HEK293 (cell line): ENCODE measurements around the gene FERMT3.

Experiments used
- BCL11A ChIP-seq: fragments of 450-650 bp; formaldehyde crosslinking; IDR thresholded peaks from 2 replicates; pipeline ENCODE4 v1.5.1; 2016; ENCODE audit warnings: low read depth, missing biosample characterization, missing genetic modification characterization
- BCL6B ChIP-seq: fragments of 450-650 bp; formaldehyde crosslinking; IDR thresholded peaks from 2 replicates; pipeline ENCODE4 v1.5.1; 2017; ENCODE audit warnings: missing biosample characterization, missing genetic modification characterization
- KLF1 ChIP-seq: fragments of 450-650 bp; formaldehyde crosslinking; IDR thresholded peaks from 2 replicates; pipeline ENCODE4 v1.5.1; 2016; ENCODE audit warnings: missing biosample characterization, missing genetic modification characterization
- PRDM10 ChIP-seq: fragments of 450-650 bp; formaldehyde crosslinking; IDR thresholded peaks from 2 replicates; pipeline ENCODE4 v1.5.1; 2016; ENCODE audit warnings: missing biosample characterization, missing genetic modification characterization
- SETDB1 ChIP-seq: IDR thresholded peaks from one replicate; pipeline ENCODE4 v1.6.1; 2017; ENCODE audit warnings: mild to moderate bottlenecking, low read length, moderate library complexity, mixed read lengths; ENCODE audit not compliant: insufficient read length
- TRIM28 ChIP-seq: IDR thresholded peaks from 2 replicates; pipeline ENCODE4 v1.6.1; 2011; ENCODE audit warnings: low read length, control low read depth, borderline replicate concordance
- ZFHX2 ChIP-seq: fragments of 450-650 bp; formaldehyde crosslinking; conservative IDR thresholded peaks from 2 replicates; pipeline ENCODE4 v1.5.1; 2016; ENCODE audit warnings: missing biosample characterization, missing genetic modification characterization
- ZFP69B ChIP-seq: fragments of 450-650 bp; formaldehyde crosslinking; IDR thresholded peaks from 2 replicates; pipeline ENCODE4 v1.5.1; 2016; ENCODE audit warnings: missing biosample characterization, missing genetic modification characterization
- ZNF121 ChIP-seq: fragments of 450-650 bp; formaldehyde crosslinking; IDR thresholded peaks from 2 replicates; pipeline ENCODE4 v1.5.1; 2016; ENCODE audit warnings: missing biosample characterization, missing genetic modification characterization
- ZNF140 ChIP-seq: fragments of 450-650 bp; formaldehyde crosslinking; IDR thresholded peaks from 2 replicates; pipeline ENCODE4 v1.5.1; 2016; ENCODE audit warnings: missing biosample characterization, missing genetic modification characterization
- ZNF324 ChIP-seq: fragments of 450-650 bp; formaldehyde crosslinking; IDR thresholded peaks from 2 replicates; pipeline ENCODE4 v1.5.1; 2016; ENCODE audit warnings: missing biosample characterization, missing genetic modification characterization
- ZNF335 ChIP-seq: fragments of 450-650 bp; formaldehyde crosslinking; conservative IDR thresholded peaks from 2 replicates; pipeline ENCODE4 v1.5.1; 2016; ENCODE audit warnings: missing biosample characterization, missing genetic modification characterization
- ZNF366 ChIP-seq: fragments of 450-650 bp; formaldehyde crosslinking; conservative IDR thresholded peaks from 2 replicates; pipeline ENCODE4 v1.5.1; 2016; ENCODE audit warnings: missing biosample characterization, missing genetic modification characterization
- ZNF37A ChIP-seq: fragments of 450-650 bp; IDR thresholded peaks from 2 replicates; pipeline ENCODE4 v1.5.1; 2018; ENCODE audit warnings: missing biosample characterization, missing genetic modification characterization
- ZNF404 ChIP-seq: fragments of 450-650 bp; formaldehyde crosslinking; IDR thresholded peaks from 2 replicates; pipeline ENCODE4 v1.5.1; 2017; ENCODE audit warnings: missing biosample characterization, missing genetic modification characterization
- ZNF48 ChIP-seq: fragments of 450-650 bp; formaldehyde crosslinking; IDR thresholded peaks from 2 replicates; pipeline ENCODE4 v1.5.1; 2016; ENCODE audit warnings: missing biosample characterization, missing genetic modification characterization
- ZNF501 ChIP-seq: fragments of 450-650 bp; formaldehyde crosslinking; IDR thresholded peaks from 2 replicates; pipeline ENCODE4 v1.5.1; 2016; ENCODE audit warnings: missing biosample characterization, missing genetic modification characterization
- ZNF555 ChIP-seq: fragments of 450-650 bp; formaldehyde crosslinking; conservative IDR thresholded peaks from 2 replicates; pipeline ENCODE4 v1.5.1; 2017; ENCODE audit warnings: missing biosample characterization, mild to moderate bottlenecking, missing genetic modification characterization, inconsistent platforms
- ZNF600 ChIP-seq: fragments of 450-650 bp; formaldehyde crosslinking; IDR thresholded peaks from 2 replicates; pipeline ENCODE4 v1.5.1; 2016; ENCODE audit warnings: missing biosample characterization, missing genetic modification characterization
- ZNF629 ChIP-seq: fragments of 450-650 bp; formaldehyde crosslinking; IDR thresholded peaks from 2 replicates; pipeline ENCODE4 v1.5.1; 2017; ENCODE audit warnings: missing biosample characterization, missing genetic modification characterization
- ZNF76 ChIP-seq: fragments of 450-650 bp; formaldehyde crosslinking; IDR thresholded peaks from 2 replicates; pipeline ENCODE4; 2016; ENCODE audit warnings: low read depth, missing biosample characterization, missing genetic modification characterization, borderline replicate concordance
- ZSCAN5A ChIP-seq: fragments of 450-650 bp; formaldehyde crosslinking; IDR thresholded peaks from 2 replicates; pipeline ENCODE4 v1.5.1; 2016; ENCODE audit warnings: missing biosample characterization, missing genetic modification characterization
- ZXDB ChIP-seq: fragments of 450-650 bp; formaldehyde crosslinking; IDR thresholded peaks from 2 replicates; pipeline ENCODE4 v1.5.1; 2016; ENCODE audit warnings: missing biosample characterization, missing genetic modification characterization
- TF ChIP-seq, protein P1 (sequence below): fragments of 450-650 bp; formaldehyde crosslinking; conservative IDR thresholded peaks from 2 replicates; pipeline ENCODE4 v1.5.1; 2016; ENCODE audit warnings: low read depth, missing biosample characterization, missing genetic modification characterization
- TF ChIP-seq, protein P2 (sequence below): fragments of 450-650 bp; formaldehyde crosslinking; IDR thresholded peaks from 2 replicates; pipeline ENCODE4 v1.5.1; 2016; ENCODE audit warnings: missing biosample characterization, missing genetic modification characterization
- TF ChIP-seq, protein P3 (sequence below): fragments of 450-650 bp; formaldehyde crosslinking; IDR thresholded peaks from 2 replicates; pipeline ENCODE4 v1.5.1; 2016; ENCODE audit warnings: missing biosample characterization, missing genetic modification characterization

The FERMT3 gene

DNA sequence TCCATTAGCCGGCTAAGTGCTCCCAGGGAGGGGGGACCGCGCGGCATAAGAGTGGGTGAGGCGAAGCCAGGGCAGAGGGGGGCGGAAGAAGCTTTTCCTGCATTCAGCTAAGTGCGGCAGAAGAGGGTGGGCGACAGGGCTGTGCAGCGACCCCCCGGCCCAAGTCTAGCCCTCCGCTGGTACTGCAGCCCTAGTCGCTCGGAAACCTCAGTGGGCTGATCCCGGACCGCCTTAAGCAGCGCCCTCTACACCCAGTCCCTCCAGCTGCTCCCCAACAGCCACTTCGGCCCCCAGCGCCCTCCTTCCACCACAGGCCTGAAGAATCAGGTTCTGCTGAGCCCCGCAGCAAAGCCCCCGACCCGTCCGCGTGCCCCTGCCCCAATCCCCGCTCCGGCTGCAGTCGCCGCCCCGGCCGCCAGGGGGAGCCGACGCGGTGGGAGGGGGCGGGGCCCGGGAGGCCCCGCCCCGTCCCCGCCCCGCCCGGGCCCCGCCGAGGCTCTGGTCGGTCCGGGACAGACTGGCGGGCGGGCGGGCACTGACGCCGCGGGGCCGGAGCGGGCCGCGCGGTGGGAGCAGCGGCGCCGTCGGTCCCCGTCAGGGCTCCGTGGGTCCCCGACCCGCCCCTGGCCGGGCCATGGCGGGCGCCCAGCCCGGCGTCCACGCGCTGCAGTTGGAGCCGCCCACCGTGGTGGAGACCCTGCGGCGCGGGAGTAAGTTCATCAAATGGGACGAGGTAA lies 44.7 kb downstream of the FERMT3 start, which contains the start of gene PLCB3 (continued):
- peak; percentile 92 for TF ChIP-seq PRDM10 (tag by site-specific recombination)
- 0 out of 2 replicates have a peak, but pooled peaks have one; percentile 11 for TF ChIP-seq ZNF600
- TF ChIP-seq ZFP69B (tag by site-specific recombination): peak; percentile 41; the same call in 1 of the 2 replicates
- no peak for TF ChIP-seq TRIM28
- TF ChIP-seq, protein P1, sequence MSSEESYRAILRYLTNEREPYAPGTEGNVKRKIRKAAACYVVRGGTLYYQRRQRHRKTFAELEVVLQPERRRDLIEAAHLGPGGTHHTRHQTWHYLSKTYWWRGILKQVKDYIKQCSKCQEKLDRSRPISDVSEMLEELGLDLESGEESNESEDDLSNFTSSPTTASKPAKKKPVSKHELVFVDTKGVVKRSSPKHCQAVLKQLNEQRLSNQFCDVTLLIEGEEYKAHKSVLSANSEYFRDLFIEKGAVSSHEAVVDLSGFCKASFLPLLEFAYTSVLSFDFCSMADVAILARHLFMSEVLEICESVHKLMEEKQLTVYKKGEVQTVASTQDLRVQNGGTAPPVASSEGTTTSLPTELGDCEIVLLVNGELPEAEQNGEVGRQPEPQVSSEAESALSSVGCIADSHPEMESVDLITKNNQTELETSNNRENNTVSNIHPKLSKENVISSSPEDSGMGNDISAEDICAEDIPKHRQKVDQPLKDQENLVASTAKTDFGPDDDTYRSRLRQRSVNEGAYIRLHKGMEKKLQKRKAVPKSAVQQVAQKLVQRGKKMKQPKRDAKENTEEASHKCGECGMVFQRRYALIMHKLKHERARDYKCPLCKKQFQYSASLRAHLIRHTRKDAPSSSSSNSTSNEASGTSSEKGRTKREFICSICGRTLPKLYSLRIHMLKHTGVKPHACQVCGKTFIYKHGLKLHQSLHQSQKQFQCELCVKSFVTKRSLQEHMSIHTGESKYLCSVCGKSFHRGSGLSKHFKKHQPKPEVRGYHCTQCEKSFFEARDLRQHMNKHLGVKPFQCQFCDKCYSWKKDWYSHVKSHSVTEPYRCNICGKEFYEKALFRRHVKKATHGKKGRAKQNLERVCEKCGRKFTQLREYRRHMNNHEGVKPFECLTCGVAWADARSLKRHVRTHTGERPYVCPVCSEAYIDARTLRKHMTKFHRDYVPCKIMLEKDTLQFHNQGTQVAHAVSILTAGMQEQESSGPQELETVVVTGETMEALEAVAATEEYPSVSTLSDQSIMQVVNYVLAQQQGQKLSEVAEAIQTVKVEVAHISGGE (tag by site-specific recombination): no peak
- TF ChIP-seq ZNF501 (tag by site-specific recombination): 0 out of 2 replicates have a peak, but pooled peaks have one; percentile 21
- TF ChIP-seq SETDB1: no peak
- TF ChIP-seq ZNF404 (tag by site-specific recombination): no peak
- no peak for TF ChIP-seq BCL6B (tag by site-specific recombination)
- TF ChIP-seq, protein P2, sequence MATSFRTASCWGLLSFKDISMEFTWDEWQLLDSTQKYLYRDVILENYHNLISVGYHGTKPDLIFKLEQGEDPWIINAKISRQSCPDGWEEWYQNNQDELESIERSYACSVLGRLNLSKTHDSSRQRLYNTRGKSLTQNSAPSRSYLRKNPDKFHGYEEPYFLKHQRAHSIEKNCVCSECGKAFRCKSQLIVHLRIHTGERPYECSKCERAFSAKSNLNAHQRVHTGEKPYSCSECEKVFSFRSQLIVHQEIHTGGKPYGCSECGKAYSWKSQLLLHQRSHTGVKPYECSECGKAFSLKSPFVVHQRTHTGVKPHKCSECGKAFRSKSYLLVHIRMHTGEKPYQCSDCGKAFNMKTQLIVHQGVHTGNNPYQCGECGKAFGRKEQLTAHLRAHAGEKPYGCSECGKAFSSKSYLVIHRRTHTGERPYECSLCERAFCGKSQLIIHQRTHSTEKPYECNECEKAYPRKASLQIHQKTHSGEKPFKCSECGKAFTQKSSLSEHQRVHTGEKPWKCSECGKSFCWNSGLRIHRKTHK (tag by site-specific recombination): no peak
- peak; percentile 88 for TF ChIP-seq ZNF335 (tag by site-specific recombination)
- TF ChIP-seq ZNF48 (tag by site-specific recombination): no peak
- TF ChIP-seq ZNF629 (tag by site-specific recombination): 0 out of 2 replicates have a peak, but pooled peaks have one; percentile 11
- no peak for TF ChIP-seq ZNF76 (tag by site-specific recombination)
- TF ChIP-seq ZNF366 (tag by site-specific recombination): no peak
- no peak for TF ChIP-seq ZNF121 (tag by site-specific recombination)
- peak; percentile 21; the same call in 1 of the 2 replicates for TF ChIP-seq ZSCAN5A (tag by site-specific recombination)
- TF ChIP-seq, protein P3, sequence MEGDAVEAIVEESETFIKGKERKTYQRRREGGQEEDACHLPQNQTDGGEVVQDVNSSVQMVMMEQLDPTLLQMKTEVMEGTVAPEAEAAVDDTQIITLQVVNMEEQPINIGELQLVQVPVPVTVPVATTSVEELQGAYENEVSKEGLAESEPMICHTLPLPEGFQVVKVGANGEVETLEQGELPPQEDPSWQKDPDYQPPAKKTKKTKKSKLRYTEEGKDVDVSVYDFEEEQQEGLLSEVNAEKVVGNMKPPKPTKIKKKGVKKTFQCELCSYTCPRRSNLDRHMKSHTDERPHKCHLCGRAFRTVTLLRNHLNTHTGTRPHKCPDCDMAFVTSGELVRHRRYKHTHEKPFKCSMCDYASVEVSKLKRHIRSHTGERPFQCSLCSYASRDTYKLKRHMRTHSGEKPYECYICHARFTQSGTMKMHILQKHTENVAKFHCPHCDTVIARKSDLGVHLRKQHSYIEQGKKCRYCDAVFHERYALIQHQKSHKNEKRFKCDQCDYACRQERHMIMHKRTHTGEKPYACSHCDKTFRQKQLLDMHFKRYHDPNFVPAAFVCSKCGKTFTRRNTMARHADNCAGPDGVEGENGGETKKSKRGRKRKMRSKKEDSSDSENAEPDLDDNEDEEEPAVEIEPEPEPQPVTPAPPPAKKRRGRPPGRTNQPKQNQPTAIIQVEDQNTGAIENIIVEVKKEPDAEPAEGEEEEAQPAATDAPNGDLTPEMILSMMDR (tag by site-specific recombination): peak; percentile 94
- TF ChIP-seq ZNF37A (tag by site-specific recombination): no peak
- peak; percentile 46; the same call in 1 of the 2 replicates for TF ChIP-seq ZFHX2 (tag by site-specific recombination)
- no peak for TF ChIP-seq BCL11A (tag by site-specific recombination)
- no peak; the same call in 1 of the 2 replicates for TF ChIP-seq KLF1 (tag by site-specific recombination)
- TF ChIP-seq ZNF555 (tag by site-specific recombination): no peak
- no peak for TF ChIP-seq ZXDB (tag by site-specific recombination)
- no peak for TF ChIP-seq ZNF140 (tag by site-specific recombination)
- TF ChIP-seq ZNF324 (tag by site-specific recombination): peak; percentile 75; the same call in 1 of the 2 replicates
